Renal cortical epithelial cell (primary cell): ENCODE measurements around the gene CCDC112. TPM values are rescaled to one million over a fixed set of nuclear protein-coding genes. Genes with fewer than 3 reads are reported as not detected.
A peak's percentile ranks its signal among the peaks of the same experiment; 100 is the strongest.
"Not testable (repeated sequence)": the region's sequence is repeated elsewhere in the genome, so short reads cannot be mapped to it uniquely, and the experiment has no call there.

ENCODE experiments used
- DNase-seq: peaks from one replicate; pipeline ENCODE4 v3.0.0-alpha.2; 2011; ENCODE audit warnings: low read depth
- total RNA-seq: library from RNA; depleted of rRNA; stranded (reverse); fragments of >200 nt; gene quantifications from 2 replicates; pipeline ENCODE4 v1.2.3, GENCODE V29; 2014

CCDC112 gene
- total RNA-seq, 1 donor from 2014 or later, result 5.7 TPM

DNA sequence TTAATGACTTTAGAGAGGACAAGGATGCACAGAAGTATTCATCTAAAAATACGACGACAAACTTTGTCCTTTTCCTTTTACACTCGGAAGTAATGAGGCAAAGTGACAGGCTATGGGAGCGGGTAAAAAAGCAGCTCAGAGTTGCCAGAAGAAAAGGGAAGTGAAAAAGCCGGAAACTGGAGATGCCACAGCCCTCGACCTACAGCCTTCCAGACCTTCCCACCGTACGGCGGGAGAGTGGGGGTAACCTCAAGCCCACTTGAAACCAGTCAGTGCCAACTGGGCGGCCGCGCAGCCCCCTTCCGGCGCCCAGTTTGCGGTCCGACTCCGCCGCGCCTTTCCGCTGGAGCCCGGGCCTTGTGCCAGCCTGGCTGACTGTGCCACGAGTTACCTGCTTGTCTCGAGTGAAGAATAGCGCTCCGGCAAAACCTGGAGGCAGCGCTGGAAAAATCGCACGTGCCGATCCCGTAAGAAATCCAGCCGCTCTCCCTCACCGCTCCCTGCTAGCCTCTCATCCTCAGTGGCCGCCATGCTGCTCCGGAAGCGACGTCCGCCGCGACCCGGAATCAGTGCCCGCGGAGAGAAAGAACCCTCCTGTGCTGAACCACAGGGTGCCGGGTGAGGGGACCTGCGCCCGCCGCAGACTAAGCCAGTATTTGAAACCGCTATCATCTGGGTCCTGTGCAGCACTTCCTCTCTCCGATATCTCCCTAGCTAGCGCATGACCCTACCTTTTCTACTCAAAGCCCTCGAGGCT is 34.0 kb downstream of the CCDC112 start, which contains the start of gene PGGT1B:
TSS of gene PGGT1B (minus strand) at position 557 of the 757 bp plus-strand sequence. CDS start at position 531, 26 bp downstream.
- peak; percentile 46 for DNase-seq

DNA sequence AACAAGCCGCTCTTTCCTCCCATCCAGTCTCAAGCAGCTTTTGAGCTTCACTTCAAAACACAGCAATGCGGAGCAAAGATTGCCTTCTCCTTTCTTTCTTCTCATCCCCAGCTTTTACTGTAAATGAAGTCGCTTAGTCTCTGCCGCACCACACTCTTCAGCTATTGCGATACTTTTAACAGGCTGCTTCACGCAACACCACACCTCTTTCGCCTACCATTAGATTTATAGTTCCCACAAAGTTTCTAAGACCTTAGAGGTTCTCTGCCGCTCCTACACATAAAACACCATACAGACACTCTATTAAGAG is 34.5 kb downstream of the CCDC112 start:
- DNase-seq, result no peak

DNA sequence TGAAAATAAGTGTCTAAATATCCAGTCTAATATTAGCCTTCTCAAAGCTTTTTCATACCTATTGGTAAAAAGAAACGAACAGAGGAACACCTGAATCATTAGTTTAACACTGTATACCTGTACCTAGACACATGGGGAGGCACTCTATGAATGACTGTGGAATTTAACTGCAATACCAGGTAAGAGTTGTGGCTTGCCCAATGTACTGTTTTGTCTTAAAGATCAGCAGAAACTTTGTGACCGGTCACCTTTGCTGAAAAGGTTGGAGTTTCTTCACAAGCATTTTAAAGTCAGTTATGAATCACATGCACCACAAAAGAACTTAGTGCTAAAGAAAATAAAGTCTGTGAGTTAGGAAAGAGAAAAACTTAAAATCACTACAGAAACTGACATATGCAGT is 36.2 kb downstream of the CCDC112 start:
- DNase-seq, result peak; percentile 7

DNA sequence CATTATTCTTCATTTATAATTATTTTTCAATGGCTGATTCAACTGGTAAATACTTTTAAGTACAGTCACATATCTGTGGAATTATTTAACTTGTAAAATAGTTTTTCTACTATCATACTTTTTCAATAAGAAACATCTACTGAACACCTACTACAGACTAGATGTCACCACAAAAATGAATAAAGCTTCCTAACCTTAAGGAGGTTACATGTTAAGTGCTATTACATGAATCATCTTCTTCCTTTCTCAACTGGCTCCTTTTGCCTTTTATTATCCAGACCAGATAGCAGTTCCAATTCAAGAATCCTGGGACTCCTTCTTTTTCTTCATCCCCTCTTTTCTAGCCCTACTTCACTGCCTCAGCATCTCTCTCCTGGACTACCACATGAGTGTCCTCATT is 38.5 kb downstream of the CCDC112 start:
- no peak for DNase-seq

DNA sequence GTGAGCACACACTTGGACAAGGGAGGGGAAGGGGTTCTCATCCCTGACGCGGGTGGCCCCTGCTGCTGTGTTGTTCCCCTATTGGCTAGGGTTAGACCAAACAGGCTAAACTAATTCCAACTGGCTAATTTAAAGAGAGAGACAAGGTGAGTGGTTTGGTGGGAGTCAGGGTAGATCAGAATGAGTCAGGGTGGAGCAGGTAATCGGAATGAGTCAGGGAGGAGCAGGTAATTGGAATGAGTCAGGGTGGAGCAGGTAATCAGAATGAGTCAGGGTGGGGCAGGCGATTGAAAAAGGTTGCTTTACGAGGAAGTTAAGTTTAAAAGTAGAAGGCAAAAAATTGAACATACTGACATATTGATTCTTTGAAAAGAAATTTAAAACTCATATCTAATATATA is 47.1 kb downstream of the CCDC112 start:
- DNase-seq, result not testable (repeated sequence)

DNA sequence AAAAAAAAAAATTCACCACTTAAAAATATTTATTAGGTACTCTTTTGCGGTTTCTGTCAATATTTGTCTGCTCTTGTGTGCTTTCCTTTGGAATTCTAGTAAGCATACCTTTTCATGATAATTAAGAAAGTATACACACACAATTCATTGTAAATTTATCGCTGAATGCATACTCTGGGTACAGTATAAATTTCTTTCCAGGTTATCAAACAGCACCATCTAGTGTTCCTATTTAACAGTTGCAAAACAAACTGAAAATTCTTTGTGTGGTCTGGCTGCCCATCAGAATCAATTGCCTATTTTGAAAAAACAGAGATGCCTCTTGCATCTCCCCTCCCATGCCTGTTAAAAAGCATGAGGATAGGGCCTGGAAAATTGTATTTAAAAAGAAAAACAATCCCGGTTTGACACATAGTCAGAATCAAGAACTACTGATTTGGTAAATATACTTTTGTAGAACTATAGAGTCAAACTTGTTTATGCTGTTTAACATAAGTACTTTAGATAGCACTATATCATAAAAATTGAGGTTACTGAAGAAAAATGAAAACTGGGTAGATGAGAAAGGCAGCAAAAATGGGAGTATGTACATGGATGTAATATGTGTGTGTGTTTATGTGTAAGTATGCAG is 50.0 kb downstream of the CCDC112 start:
- DNase-seq, result peak; percentile 52

DNA sequence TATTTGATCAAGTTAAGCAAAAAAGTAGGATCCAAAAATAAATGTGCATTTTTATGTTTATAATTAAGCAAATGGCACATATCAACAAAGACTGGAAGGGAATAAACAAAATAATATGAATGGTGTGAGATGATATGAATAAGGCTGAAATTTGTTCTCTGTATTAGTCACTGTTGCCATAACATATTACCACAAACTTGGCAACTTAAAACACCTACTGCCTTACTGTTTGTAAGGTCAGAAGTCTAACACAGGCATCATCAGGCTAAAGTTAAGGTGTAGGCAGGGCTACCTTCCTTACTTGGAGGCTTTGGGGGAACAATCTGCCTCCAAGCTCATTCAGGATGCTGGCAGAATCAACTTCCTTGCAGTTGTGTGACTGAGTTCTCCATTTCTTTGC is 53.0 kb downstream of the CCDC112 start:
- peak; percentile 48 for DNase-seq

DNA sequence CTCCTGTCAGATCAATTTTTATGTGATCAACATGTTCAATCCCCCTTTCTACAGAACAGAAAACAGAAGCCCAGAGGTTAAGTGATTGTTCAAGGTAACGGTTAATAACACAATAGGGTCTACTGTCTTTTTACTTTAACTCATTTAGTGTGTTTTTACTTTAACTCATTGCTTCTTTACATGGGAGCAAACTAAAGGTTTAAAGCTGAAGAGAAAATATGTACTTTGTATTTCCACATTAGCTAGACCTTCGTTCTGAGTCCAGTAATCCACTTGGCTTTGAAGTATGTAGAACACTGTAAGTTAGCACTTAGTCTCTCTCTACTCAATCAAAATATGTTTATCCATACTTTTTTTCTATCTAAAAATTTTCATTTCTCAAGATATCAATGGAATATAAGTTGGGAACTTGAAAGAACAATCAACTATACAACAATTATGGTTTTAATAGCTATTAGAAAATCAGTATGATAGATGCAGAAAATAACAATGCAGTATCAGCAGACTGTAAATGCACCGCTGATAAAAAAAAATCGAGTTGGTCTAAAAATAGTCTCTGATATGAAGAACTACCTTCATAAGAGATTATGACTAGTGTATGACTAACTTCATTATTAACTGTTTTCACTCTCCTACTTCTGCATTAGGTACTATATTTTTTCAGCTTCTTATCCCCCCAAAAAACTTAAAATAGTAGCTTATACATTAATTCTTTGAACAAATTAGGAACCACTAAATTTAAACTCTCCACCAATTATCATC is 54.4 kb downstream of the CCDC112 start:
- no peak for DNase-seq

DNA sequence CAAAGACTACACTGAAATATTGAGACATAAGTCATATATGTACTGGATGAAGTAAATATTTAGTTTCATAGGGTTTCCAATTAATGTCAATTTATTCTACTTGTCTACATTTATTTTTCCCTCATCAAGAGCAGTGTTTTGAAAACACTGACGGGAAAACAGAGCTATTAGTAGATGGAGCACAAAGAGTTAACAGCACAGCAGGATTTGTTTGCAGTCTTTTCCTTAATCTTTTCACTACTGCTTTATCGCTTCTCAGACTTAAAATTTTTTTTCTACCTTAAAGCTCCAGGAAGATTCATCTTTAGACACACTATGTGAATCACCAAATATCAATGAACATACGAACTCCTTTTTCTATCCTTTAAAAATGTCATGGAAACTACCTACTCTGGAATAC is 59.4 kb downstream of the CCDC112 start:
- DNase-seq, result no peak

DNA sequence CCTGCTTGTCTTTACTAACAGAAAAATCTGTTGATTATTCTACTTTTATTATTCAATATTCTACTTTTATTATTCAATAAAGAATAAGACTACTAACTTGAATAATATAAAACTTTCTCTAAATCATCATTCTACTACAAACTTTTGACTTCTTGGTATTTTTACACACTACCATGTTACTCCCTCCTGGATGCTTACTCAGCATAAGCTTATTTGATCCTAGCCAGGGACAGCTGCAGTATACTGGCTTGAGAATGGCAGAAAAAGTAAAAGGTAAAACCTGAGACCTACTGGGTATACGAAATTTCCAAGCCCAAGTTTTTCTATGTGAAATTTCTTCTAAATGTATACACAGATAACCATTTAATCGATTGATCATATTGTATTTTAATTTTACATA is 59.9 kb downstream of the CCDC112 start:
- DNase-seq, result no peak

DNA sequence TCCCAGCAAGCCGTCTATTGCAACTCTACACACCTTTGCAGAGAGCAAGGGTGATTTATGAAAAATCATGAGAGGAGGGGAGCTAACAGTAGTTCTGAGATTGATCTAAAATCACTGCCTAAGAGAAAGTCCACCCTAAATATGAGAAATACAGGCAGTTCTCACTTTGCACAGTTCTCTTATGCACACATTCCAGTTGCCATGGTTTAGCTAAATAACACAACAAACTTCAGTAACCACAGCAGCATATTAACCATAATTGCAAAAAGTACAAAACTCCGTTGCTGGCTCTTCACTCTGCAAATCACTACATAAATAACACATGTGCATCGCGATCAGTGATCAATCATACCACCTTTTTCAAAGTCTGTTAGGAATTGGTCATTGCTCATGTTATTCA is 64.9 kb downstream of the CCDC112 start:
- no peak for DNase-seq

DNA sequence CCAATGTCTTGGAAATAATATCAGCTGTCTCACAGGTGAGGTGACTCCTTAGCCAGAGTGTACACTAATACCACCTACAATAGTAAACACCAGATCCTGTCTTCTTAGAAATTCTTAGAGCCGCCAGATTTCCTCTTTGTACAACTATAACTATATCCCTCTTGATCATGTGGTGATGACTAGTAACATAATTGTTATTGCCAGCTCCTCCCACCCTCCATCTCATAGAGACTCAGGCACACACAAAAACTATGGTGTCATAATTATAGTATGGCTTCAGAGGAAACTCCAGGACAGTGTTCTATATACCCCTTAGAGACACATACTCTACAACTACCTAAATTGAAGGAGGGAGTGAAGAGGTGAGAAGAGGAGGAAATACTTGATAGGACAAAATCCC is 66.8 kb downstream of the CCDC112 start:
- DNase-seq, result no peak

DNA sequence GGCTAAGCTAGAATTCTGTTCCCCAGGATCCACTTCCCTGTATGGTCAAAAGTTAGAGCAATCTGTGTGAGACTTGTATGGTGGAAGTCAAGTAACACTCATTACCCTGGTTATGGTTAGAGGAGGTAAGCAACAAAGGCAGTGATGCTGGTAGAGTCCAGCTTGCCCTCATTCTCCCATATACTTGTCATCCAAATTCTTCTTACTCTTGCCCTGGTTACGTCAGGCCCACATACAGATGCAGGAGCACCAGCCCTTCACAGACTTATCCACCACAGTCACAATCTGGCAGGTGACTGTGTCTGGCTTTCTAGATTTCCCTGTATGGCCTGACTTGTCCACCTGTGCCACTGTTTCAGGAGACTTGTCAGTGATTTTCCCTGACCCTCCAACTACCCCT is 69.2 kb downstream of the CCDC112 start:
- DNase-seq, result no peak

Other genes with a start within 250 kb of the CCDC112 start
- gene TRIM36, start 126.7 kb downstream of the CCDC112 start, total RNA-seq, result 2.6 and 4.0 TPM in 2 replicates
- 12.2 and 19.1 TPM in 2 replicates for gene PGGT1B, start 33.8 kb downstream of the CCDC112 start, total RNA-seq
- 25.9 and 40.3 TPM in 2 replicates for gene FEM1C, start 248.1 kb upstream of the CCDC112 start, total RNA-seq